Amniotic stem cell (primary cell): ENCODE measurements around the gene CLUH.
A peak's percentile ranks its signal among the peaks of the same experiment; 100 is the strongest.
"Not testable (repeated sequence)": the region's sequence is repeated elsewhere in the genome, so short reads cannot be mapped to it uniquely, and the experiment has no call there.

Source experiments
- DNase-seq: peaks from one replicate; lab custom pipeline; 2025; lab: John Stamatoyannopoulos, UW

CLUH gene

GRCh38 chr17:2687074-2687418 is 24.5 kb downstream of the CLUH start:
- DNase-seq = no peak

- no peak for DNase-seq
Observed at GRCh38 chr17:2685696-2686095, 25.9 kb downstream of the CLUH start.

- no peak for DNase-seq
Observed at GRCh38 chr17:2684549-2684948, 27.0 kb downstream of the CLUH start.

GRCh38 chr17:2683912-2684311 is 27.7 kb downstream of the CLUH start:
- DNase-seq = no peak

GRCh38 chr17:2682176-2682938 is 29.2 kb downstream of the CLUH start:
- DNase-seq = no peak

GRCh38 chr17:2681650-2682049 is 29.9 kb downstream of the CLUH start:
- DNase-seq = no peak

- no peak for DNase-seq
Observed at GRCh38 chr17:2680961-2681360, 30.6 kb downstream of the CLUH start.

- not testable (repeated sequence) for DNase-seq
Observed at GRCh38 chr17:2679247-2679646, 32.3 kb downstream of the CLUH start.

- DNase-seq = no peak
Observed at GRCh38 chr17:2672026-2672425, 39.5 kb downstream of the CLUH start.

- DNase-seq = not testable (repeated sequence)
Observed at GRCh38 chr17:2660410-2660809, 51.2 kb downstream of the CLUH start.

GRCh38 chr17:2659337-2659736 is 52.2 kb downstream of the CLUH start:
- peak; percentile 8 for DNase-seq

GRCh38 chr17:2656283-2656682 is 55.3 kb downstream of the CLUH start:
- no peak for DNase-seq

- DNase-seq = no peak
Observed at GRCh38 chr17:2655546-2655945, 56.0 kb downstream of the CLUH start.

- DNase-seq = not testable (repeated sequence)
Observed at GRCh38 chr17:2652911-2653310, 58.7 kb downstream of the CLUH start.

- no peak for DNase-seq
Observed at GRCh38 chr17:2649191-2649590, 62.4 kb downstream of the CLUH start.

- no peak for DNase-seq
Observed at GRCh38 chr17:2647957-2648356, 63.6 kb downstream of the CLUH start.

- DNase-seq = no peak
Observed at GRCh38 chr17:2644971-2645370, 66.6 kb downstream of the CLUH start.
